B cell (primary cell): ENCODE results near the gene ATP5F1A. TPM values are rescaled to one million over a fixed set of nuclear protein-coding genes. Genes with fewer than 3 reads are reported as not detected.

Experiments used
- ATAC-seq: fragments of 200-7000 bp; cut with Tn5 transposase; one replicate; pipeline ENCODE4 v1.10.0; 2021; ENCODE audit warnings: low read depth, mild to moderate bottlenecking, moderate number of reproducible peaks, moderate library complexity
- CTCF ChIA-PET: fragments of 350-600 bp; sonication (Branson Sonifier 250); formaldehyde crosslinking; loops from one replicate; lab custom pipeline; 2021; ENCODE audit warnings: antibody characterized with exemption, inconsistent platforms; lab: Charles Lee
- POLR2A ChIA-PET: fragments of 350-600 bp; sonication (Branson Sonifier 250); formaldehyde crosslinking; loops from one replicate; lab custom pipeline; 2021; ENCODE audit warnings: antibody characterized with exemption; lab: Charles Lee
- DNase-seq: peaks from one replicate; pipeline ENCODE4 v3.0.0; 2013
- H2AFZ ChIP-seq: 2 replicates; pipeline ENCODE4 v1.6.1; 2012; ENCODE audit warnings: mild to moderate bottlenecking, low read depth, low read length; ENCODE audit not compliant: insufficient read depth, poor library complexity, severe bottlenecking
- H3K27ac ChIP-seq, 2 donors: 1 replicate in 1 of 2; 2 replicates in 1 of 2; pipeline ENCODE4 v1.5.1; 2012 to 2013; ENCODE audit warnings: low read length in 2 of 2, mild to moderate bottlenecking in 2 of 2, moderate library complexity in 1 of 2
- H3K27me3 ChIP-seq, 4 experiments: fragments of 200-600 bp in 1 of 4; sonication (generic) in 1 of 4; replicated peaks in 1 of 4; 1 replicate in 2 of 4; 2 replicates in 2 of 4; pipeline versions ENCODE4 v1.6.1 to v1.7.0; 2013 to 2016; ENCODE audit warnings: low read length in 3 of 4, mild to moderate bottlenecking in 2 of 4, mixed read lengths in 1 of 4, moderate library complexity in 1 of 4; ENCODE audit not compliant: insufficient read depth in 4 of 4, control insufficient read depth in 3 of 4; ENCODE audit errors: control extremely low read depth in 1 of 4
- H3K36me3 ChIP-seq, 2 experiments: replicated peaks in 1 of 2; 1 replicate in 1 of 2; 2 replicates in 1 of 2; pipeline versions ENCODE4 v1.6.1 to v1.7.1; 2013; ENCODE audit warnings: low read length in 1 of 2; ENCODE audit not compliant: insufficient read depth in 2 of 2, control insufficient read depth in 1 of 2; ENCODE audit errors: control extremely low read depth in 1 of 2, extremely low read depth in 1 of 2
- H3K4me1 ChIP-seq, 2 donors: fragments of 200-600 bp in 1 of 2; sonication (generic) in 1 of 2; 1 replicate in 1 of 2; 2 replicates in 1 of 2; pipeline versions ENCODE4 v1.5.1 to v1.6.1; 2013 to 2017; ENCODE audit warnings: low read length in 2 of 2; ENCODE audit not compliant: control insufficient read depth in 2 of 2, insufficient read depth in 2 of 2
- H3K4me2 ChIP-seq: replicated peaks from 2 replicates; pipeline ENCODE3; 2012; ENCODE audit warnings: mild to moderate bottlenecking, low read depth, low read length; ENCODE audit not compliant: poor library complexity, severe bottlenecking
- H3K4me3 ChIP-seq, 5 experiments: fragments of 200-600 bp in 1 of 5; sonication (generic) in 1 of 5; 1 replicate in 3 of 5; 2 replicates in 2 of 5; pipeline versions ENCODE4 v1.5.1 to v1.7.0; 2011 to 2016; ENCODE audit warnings: low read length in 4 of 5, mild to moderate bottlenecking in 4 of 5, low read depth in 2 of 5, control low read depth in 1 of 5, moderate library complexity in 1 of 5; ENCODE audit not compliant: insufficient read depth in 1 of 5; ENCODE audit errors: control extremely low read depth in 1 of 5, extremely low read depth in 1 of 5
- H3K79me2 ChIP-seq: fragments of 200-600 bp; sonication (generic); one replicate; pipeline ENCODE4 v1.6.0; 2016; ENCODE audit warnings: low read length; ENCODE audit not compliant: control insufficient read depth, insufficient read depth
- H3K9ac ChIP-seq: fragments of 200-600 bp; sonication (generic); 2 replicates; pipeline ENCODE4 v1.6.1; 2017; ENCODE audit warnings: mild to moderate bottlenecking, low read length, moderate library complexity
- H3K9me3 ChIP-seq, 3 donors: one replicate each; pipeline versions ENCODE4 v1.6.1 to v1.7.1; 2013; ENCODE audit warnings: low read length in 2 of 3; ENCODE audit not compliant: control insufficient read depth in 2 of 3, insufficient read depth in 1 of 3; ENCODE audit errors: control extremely low read depth in 1 of 3
- H4K20me1 ChIP-seq: 2 replicates; pipeline ENCODE4 v1.6.0; 2012; ENCODE audit warnings: mild to moderate bottlenecking, low read length; ENCODE audit not compliant: insufficient read depth, control insufficient read depth, poor library complexity, severe bottlenecking
- H3K27ac Mint-ChIP-seq: one replicate; pipeline ENCODE4 v1.8.0; 2021; ENCODE audit warnings: mixed read lengths
- H3K27me3 Mint-ChIP-seq: one replicate; pipeline ENCODE4 v1.8.0; 2021; ENCODE audit warnings: mixed read lengths
- H3K4me1 Mint-ChIP-seq: one replicate; pipeline ENCODE4 v1.8.0; 2021; ENCODE audit warnings: mixed read lengths
- H3K4me3 Mint-ChIP-seq: one replicate; pipeline ENCODE4 v1.8.0; 2021; ENCODE audit warnings: mixed read lengths
- H3K9me3 Mint-ChIP-seq: one replicate; pipeline ENCODE4 v1.8.0; 2022; ENCODE audit warnings: mixed read lengths; ENCODE audit not compliant: insufficient read depth
- CTCF ChIP-seq: fragments of 200-600 bp; IDR thresholded peaks from one replicate; pipeline ENCODE4 v1.8.0; 2022; ENCODE audit warnings: antibody characterized with exemption, mild to moderate bottlenecking
- EZH2 ChIP-seq: IDR thresholded peaks from 2 replicates; pipeline ENCODE4 v1.6.1; 2012; ENCODE audit warnings: borderline replicate concordance, low read depth, mild to moderate bottlenecking, moderate library complexity, low read length; ENCODE audit not compliant: insufficient read depth, poor library complexity, severe bottlenecking
- WGBS: methylation state at CpG from one replicate; pipeline ENCODE4 v1.1.5; 2013; ENCODE audit warnings: missing lambda C conversion rate; ENCODE audit not compliant: insufficient coverage; 5-methylcytosine and 5-hydroxymethylcytosine counted together
- intact Hi-C: fragments of 100-400 bp; cut with micrococcal nuclease; formaldehyde crosslinking; loops from one replicate; pipeline ENCODE4 v1.10.0; 2022
- polyA plus RNA-seq: library from polyadenylated mRNA; depleted of rRNA; stranded (reverse); fragments of >200 nt; gene quantifications from 2 replicates; pipeline ENCODE4 v1.2.3, GENCODE V29; 2012
- total RNA-seq, 2 donors: library from RNA; stranded (reverse); fragments of 120-200 nt in 1 of 2; gene quantifications; 1 replicate in 1 of 2; 2 replicates in 1 of 2; pipeline versions ENCODE4 v1.2.3 to v1.2.4, GENCODE V29; 2013 to 2022

ATP5F1A gene
- total and polyA plus RNA-seq, 2 donors (not counting 1 experiment from before 2014, with no cell fraction given): 225 to 235 TPM

GRCh38 chr18:46061387-46061786, 36.7 kb downstream of the ATP5F1A start:
- Histone ChIP-seq H3K27me3 (no peaks in the 10 kb centered on the region), H3K9me3 (no peaks in the 10 kb centered on the region), H3K27ac (no peak overlapping the region), H2AFZ (no peak overlapping the region), H3K4me2 (no peak overlapping the region), H3K4me1 (no peaks in the 10 kb centered on the region), H3K9ac (no peak overlapping the region), H3K79me2 (no peaks in the 10 kb centered on the region), H3K36me3 (no peaks in the 10 kb centered on the region), H4K20me1 (no peaks in the 10 kb centered on the region), H3K4me3 (no peak overlapping the region)
- ChIA-PET CTCF (interaction anchor here (0.7 kb wide), 1 partner anchor 12 kb away, joined by 3 read pairs; no protein-coding TSS in a partner anchor), POLR2A (no interaction called here)
- H3K4me1 Mint-ChIP-seq: no peaks in the 10 kb centered on the region
- no peak for DNase-seq
- ATAC-seq: no peak
- H3K27ac Mint-ChIP-seq: no peak overlapping the region
- WGBS: 100% methylated on average over 3 of the region's 3 CpGs
- intact Hi-C loops: no loop called here
- H3K4me3 Mint-ChIP-seq: no peak overlapping the region
- TF ChIP-seq CTCF (no peak), EZH2 (no peak)
- no peaks in the 10 kb centered on the region for H3K27me3 Mint-ChIP-seq
- H3K9me3 Mint-ChIP-seq: no peaks in the 10 kb centered on the region

- Histone ChIP-seq H3K79me2 (no peaks in the 10 kb centered on the region), H3K4me1 (no peaks in the 10 kb centered on the region), H3K27ac (no peak overlapping the region), H3K4me3 (no peak overlapping the region), H3K36me3 (no peaks in the 10 kb centered on the region), H3K4me2 (no peak overlapping the region), H3K9me3 (no peaks in the 10 kb centered on the region), H2AFZ (no peak overlapping the region), H4K20me1 (no peaks in the 10 kb centered on the region), H3K27me3 (no peaks in the 10 kb centered on the region), H3K9ac (no peak overlapping the region)
- no peak for ATAC-seq
- no peaks in the 10 kb centered on the region for H3K9me3 Mint-ChIP-seq
- intact Hi-C loops: no loop called here
- no peak for DNase-seq
- TF ChIP-seq EZH2 (no peak), CTCF (no peak)
- ChIA-PET POLR2A (no interaction called here), CTCF (interaction anchor here (1.0 kb wide), 1 partner anchor 13 kb away, joined by 3 read pairs; no protein-coding TSS in a partner anchor)
- H3K4me3 Mint-ChIP-seq: no peak overlapping the region
- H3K27me3 Mint-ChIP-seq: no peaks in the 10 kb centered on the region
- H3K4me1 Mint-ChIP-seq: no peaks in the 10 kb centered on the region
- WGBS: 94% methylated on average over 2 of the region's 3 CpGs
- H3K27ac Mint-ChIP-seq: no peak overlapping the region
Measured at GRCh38 chr18:46060359-46060841, 37.7 kb downstream of the ATP5F1A start.
